Activated CD8-positive, alpha-beta memory T cell treated with anti-CD3 and anti-CD28 coated beads for 36 hours (primary cell): ENCODE results near the gene MRC1. TPM values are rescaled to one million over a fixed set of nuclear protein-coding genes. Genes with fewer than 3 reads are reported as not detected.

Experiments
- CTCF ChIA-PET: fragments of 350-600 bp; sonication (Branson Sonifier 250); formaldehyde crosslinking; loops from one replicate; lab custom pipeline; 2021; ENCODE audit warnings: antibody characterized with exemption; lab: Charles Lee
- POLR2A ChIA-PET: fragments of 350-600 bp; sonication (Branson Sonifier 250); formaldehyde crosslinking; loops from one replicate; lab custom pipeline; 2021; ENCODE audit warnings: antibody characterized with exemption; lab: Charles Lee
- total RNA-seq, 2 experiments: library from RNA; stranded (reverse); gene quantifications; one replicate each; pipeline ENCODE4 v1.2.3, GENCODE V29; 2021

The MRC1 gene
- total RNA-seq, 2 experiments from 2014 or later, result 0.04 TPM; not detected in 1

DNA sequence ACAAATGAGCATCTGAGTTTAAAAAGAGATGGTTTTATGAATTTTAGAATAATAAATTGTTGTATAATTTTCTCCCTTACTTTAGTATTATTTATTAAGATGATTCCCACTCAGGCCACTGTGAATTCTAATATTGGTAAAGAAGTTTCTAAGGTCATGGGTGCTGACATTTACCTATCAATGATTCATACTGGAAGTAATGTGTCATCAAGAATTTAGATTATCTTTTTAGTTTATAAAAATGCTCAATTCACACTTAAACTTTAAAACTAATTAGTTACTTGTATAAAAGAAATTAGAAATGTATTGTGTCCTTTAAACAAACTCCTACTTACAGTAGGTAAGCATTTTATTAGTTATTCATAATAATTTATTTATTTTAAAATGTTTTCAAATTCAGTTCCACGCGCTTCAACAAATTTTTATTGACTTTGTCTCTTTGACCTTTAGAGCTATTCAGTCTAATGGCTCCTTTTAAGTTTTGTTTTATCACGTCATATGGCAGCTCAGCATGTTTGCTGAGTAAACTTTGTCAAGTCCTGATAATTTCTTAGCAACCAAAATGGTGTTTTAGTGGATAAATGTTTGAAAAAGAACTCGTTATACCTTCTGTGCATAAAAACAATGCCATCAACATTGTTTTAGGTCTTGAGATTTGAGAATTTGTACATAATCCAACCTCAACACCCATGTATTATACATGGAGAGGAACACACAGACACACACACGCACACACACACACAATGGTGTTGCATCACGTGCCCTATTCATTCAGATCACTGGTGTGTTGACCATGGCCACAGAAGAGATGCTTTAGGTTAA lies 15.1 kb upstream of the MRC1 start:
- ChIA-PET POLR2A (no interaction called here), CTCF (no interaction called here)

- POLR2A ChIA-PET, result no interaction called here
- CTCF ChIA-PET, result no interaction called here
These were observed 14.1 kb upstream of the MRC1 start for GRCh38 chr10:17795083-17795482.

- CTCF ChIA-PET, result no interaction called here
- POLR2A ChIA-PET, result no interaction called here
These were observed 13.1 kb upstream of the MRC1 start for GRCh38 chr10:17795813-17796594.

- ChIA-PET CTCF (interaction anchor here (0.5 kb wide), 1 partner anchor 80 kb away, joined by 4 read pairs; no protein-coding TSS in a partner anchor), POLR2A (no interaction called here)
These were observed 7.6 kb upstream of the MRC1 start for GRCh38 chr10:17801507-17801906.

DNA sequence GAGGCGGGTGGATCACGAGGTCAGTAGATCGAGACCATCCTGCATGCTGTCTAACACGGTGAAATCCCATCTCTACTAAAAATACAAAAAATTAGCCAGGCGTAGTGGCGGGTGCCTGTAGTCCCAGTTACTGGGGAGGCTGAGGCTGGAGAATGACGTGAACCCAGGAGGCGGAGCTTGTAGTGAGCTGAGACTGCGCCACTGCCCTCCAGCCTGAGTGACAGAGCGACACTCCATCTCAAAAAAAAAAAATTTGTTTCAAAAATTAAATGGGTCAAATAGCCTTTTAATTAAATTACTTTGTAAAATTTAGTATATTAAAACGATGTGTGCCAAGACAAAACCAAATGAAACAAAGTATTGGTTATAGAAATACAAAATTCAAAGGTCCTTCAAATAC lies 6.8 kb upstream of the MRC1 start:
- ChIA-PET POLR2A (no interaction called here), CTCF (no interaction called here)

- ChIA-PET CTCF (no interaction called here), POLR2A (no interaction called here)
These were observed 6.2 kb upstream of the MRC1 start for GRCh38 chr10:17802976-17803375.

GRCh38 chr10:17805330-17805729 lies 3.8 kb upstream of the MRC1 start:
- CTCF ChIA-PET, result no interaction called here
- POLR2A ChIA-PET, result no interaction called here

- ChIA-PET POLR2A (no interaction called here), CTCF (no interaction called here)
These were observed 3.1 kb upstream of the MRC1 start for GRCh38 chr10:17805921-17806577.

DNA sequence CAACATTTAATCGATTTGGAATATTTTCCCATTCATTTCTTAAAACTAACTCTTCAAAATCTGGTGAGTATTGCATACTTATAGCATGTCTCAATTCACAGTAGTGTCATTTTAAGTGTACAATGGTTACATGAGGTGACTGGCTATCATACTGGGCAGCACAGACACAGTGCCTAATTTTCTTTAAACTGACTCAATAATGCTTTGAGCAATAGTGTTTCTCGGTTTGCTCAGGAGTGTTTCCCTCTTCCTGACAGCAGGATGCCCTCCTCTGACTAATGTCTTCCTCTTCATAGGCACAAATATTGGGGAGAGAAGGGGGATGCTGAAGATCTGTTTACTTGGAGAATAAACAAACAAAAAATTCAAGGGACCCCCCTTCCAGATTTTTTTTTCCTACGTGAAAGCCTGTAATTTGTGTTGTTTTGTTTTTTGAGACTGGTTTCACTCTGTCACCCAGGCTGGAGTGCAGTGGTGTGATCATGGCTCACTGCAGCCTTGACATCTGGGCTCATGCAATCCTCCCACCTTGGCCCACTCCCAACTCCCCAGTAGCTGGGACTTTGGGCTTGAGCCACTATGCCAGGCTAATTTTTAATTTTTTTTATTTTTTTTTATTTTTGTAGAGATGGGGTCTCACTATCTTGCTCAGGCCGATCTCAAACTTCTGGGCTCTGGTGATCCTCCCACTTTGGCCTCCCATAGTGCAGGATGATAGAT lies 2.2 kb downstream of the MRC1 start:
- POLR2A ChIA-PET, result no interaction called here
- CTCF ChIA-PET, result no interaction called here

DNA sequence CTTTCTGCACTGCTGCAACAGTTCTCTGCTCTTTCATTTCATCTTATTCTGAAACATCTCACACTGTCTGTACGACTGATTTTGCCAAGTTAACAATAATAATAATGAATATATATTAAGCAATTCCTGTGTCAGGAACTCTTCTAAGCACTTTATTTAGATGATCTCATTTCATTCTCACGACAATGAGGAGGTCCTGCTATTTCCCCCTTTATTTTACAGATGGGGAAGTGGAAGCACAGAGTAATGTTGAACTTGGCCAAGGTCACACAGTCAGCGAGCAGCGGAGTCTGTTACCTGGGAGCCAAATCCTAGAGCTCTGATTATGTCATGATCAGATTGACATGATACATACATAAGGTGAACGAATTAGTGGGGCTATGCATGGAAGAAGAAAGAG lies 5.8 kb downstream of the MRC1 start:
- CTCF ChIA-PET, result no interaction called here
- POLR2A ChIA-PET, result no interaction called here

GRCh38 chr10:17816199-17816598 lies 7.1 kb downstream of the MRC1 start:
- ChIA-PET POLR2A (no interaction called here), CTCF (no interaction called here)

- ChIA-PET CTCF (no interaction called here), POLR2A (no interaction called here)
These were observed 8.2 kb downstream of the MRC1 start for GRCh38 chr10:17817316-17817715.

DNA sequence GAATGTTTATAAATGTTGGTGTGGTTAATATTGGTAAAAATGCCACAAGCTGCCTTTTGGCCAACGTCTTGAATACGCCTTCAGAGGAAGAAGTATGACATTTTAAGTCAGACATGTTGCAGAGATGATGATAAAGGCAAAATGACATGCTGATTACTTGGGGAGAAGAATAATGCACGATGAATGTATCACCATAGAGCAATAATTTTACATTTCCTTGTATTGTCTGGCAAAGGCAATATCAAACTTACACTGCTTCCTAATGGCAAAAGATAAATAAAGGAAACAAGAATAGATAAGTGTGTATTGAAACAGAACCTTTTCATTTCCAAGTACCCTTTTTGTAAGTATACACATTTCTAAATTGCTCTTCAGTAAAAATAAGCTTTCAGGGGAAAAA lies 8.6 kb downstream of the MRC1 start:
- CTCF ChIA-PET, result no interaction called here
- POLR2A ChIA-PET, result no interaction called here

GRCh38 chr10:17819836-17820235 lies 10.7 kb downstream of the MRC1 start:
- CTCF ChIA-PET, result no interaction called here

GRCh38 chr10:17820943-17821342 lies 11.8 kb downstream of the MRC1 start:
- ChIA-PET CTCF (no interaction called here), POLR2A (no interaction called here)

More at GRCh38 chr10:17819836-17820235, 10.7 kb downstream of the MRC1 start:
- POLR2A ChIA-PET, result no interaction called here

DNA sequence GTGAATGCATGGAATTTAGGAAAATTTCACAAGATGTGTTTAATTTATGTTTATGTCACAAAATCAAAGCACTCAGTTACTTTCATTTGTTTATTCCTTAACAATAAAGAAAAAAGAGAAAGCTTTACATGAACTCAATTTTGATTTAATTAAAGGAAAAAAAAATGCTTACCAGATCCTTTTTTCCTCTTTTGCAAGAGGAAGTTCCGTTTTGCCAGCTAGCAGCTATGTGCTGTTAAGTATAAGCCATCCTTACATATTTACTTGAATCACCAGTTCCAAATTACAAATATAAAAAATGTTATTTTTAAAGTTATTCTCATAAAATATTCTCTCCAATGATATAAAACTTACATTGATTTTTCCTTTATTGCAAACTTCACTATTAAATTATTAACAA lies 12.7 kb downstream of the MRC1 start:
- ChIA-PET CTCF (no interaction called here), POLR2A (no interaction called here)

DNA sequence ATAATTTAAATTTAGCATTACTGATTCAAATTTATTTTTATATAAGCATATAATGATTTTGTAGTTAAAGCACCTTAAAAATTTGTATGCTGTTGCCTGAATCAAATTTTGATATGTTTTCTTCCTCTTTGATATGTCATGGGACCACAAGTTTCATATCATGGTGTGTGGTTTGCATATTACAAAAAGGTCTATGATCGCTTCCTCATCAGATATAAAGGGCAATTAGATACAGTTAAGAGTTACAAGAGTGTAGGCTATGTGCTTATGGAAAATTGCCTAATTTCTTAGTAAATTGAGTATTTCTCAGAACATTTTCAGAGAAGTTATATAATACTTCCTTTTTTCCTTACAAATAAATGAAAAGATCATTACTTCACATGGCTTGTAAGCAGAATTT lies 22.2 kb downstream of the MRC1 start:
- ChIA-PET POLR2A (no interaction called here), CTCF (no interaction called here)

DNA sequence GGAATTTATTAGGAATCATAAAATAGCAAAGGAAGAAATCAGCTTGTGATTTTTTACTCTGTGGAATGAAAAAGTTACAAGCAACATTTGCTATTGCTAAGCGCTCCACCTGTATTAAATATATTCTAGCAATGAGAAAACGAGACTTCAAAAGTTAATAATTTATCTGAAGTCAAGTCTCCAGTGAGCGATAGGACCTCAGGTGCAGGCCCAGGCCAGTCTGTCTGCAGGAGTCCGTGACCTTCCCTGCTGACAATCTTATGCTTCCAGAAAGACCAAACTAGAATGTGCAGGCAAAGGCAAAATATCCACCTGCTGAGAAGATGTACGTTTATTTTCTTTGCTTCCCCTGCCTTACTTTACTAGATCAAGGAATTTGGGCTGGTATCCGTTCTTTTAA lies 22.7 kb downstream of the MRC1 start:
- ChIA-PET POLR2A (no interaction called here), CTCF (no interaction called here)

DNA sequence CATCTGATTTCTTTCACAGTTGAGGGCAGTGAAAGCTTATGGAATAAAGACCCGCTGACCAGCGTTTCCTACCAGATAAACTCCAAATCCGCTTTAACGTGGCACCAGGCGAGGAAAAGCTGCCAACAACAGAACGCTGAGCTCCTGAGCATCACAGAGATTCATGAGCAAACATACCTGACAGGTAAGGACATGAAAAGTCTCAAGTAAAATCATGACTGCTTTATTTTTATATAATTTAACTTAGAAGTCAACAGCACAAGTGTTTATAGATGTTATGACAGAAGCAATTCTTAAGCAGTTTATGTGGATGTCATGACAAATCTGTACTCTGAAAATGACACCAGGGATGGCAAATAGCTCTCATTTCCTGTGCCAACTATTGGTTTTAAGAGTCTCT lies 24.5 kb downstream of the MRC1 start:
- ChIA-PET POLR2A (no interaction called here), CTCF (no interaction called here)

GRCh38 chr10:17835688-17836087 lies 26.5 kb downstream of the MRC1 start:
- POLR2A ChIA-PET, result no interaction called here
- CTCF ChIA-PET, result no interaction called here
